Neural cell (in vitro differentiated cells): ENCODE data around the gene MMP25. TPM values are rescaled to one million over a fixed set of nuclear protein-coding genes. Genes with fewer than 3 reads are reported as not detected.

Source experiments
- H2AFZ ChIP-seq: fragments of 200-600, 300-800 bp; sonication (generic), shearing (Covaris generic); 2 replicates; pipeline ENCODE4 v1.6.0; 2014; ENCODE audit warnings: low read depth, mild to moderate bottlenecking, antibody characterized with exemption, low read length, moderate library complexity
- H3F3A ChIP-seq: fragments of 200-600 bp; shearing (Covaris generic); 2 replicates; pipeline ENCODE4 v1.6.1; 2016; ENCODE audit warnings: mild to moderate bottlenecking, moderate library complexity, mixed read lengths, antibody characterized with exemption, low read length; ENCODE audit not compliant: insufficient read depth, poor library complexity, severe bottlenecking
- H3K27ac ChIP-seq: fragments of 200-600, 300-800 bp; sonication (generic), shearing (Covaris generic); 2 replicates; pipeline ENCODE4 v1.5.1; 2014; ENCODE audit warnings: mild to moderate bottlenecking, low read length, moderate library complexity
- H3K27me3 ChIP-seq: fragments of 300-800, 200-600 bp; sonication (generic), shearing (Covaris generic); 2 replicates; pipeline ENCODE4 v1.6.0; 2014; ENCODE audit warnings: mild to moderate bottlenecking, low read depth, low read length, moderate library complexity; ENCODE audit not compliant: insufficient read depth
- H3K36me3 ChIP-seq: fragments of 300-800, 200-600 bp; sonication (generic), shearing (Covaris generic); 2 replicates; pipeline ENCODE4 v1.5.1; 2014; ENCODE audit warnings: mild to moderate bottlenecking, antibody characterized with exemption, low read length, moderate library complexity; ENCODE audit not compliant: insufficient read depth
- H3K4me2 ChIP-seq: fragments of 300-800, 200-600 bp; sonication (generic), shearing (Covaris generic); 2 replicates; pipeline ENCODE4 v1.6.0; 2014; ENCODE audit warnings: mild to moderate bottlenecking, low read length
- H3K4me3 ChIP-seq: fragments of 300-800, 200-600 bp; sonication (generic), shearing (Covaris generic); 2 replicates; pipeline ENCODE4 v1.5.1; 2014; ENCODE audit warnings: mild to moderate bottlenecking, low read length, moderate library complexity
- H3K79me2 ChIP-seq: fragments of 200-600 bp; shearing (Covaris generic); replicated peaks from 2 replicates; pipeline ENCODE4 v1.6.0; 2014; ENCODE audit warnings: mild to moderate bottlenecking, low read length, moderate library complexity; ENCODE audit not compliant: insufficient read depth
- H3K9ac ChIP-seq: fragments of 300-800, 200-600 bp; sonication (generic), shearing (Covaris generic); 2 replicates; pipeline ENCODE4 v1.6.1; 2016; ENCODE audit warnings: mild to moderate bottlenecking, low read length, mixed read lengths
- H3K9me2 ChIP-seq: fragments of 200-600 bp; shearing (Covaris generic); 2 replicates; pipeline ENCODE4 v1.6.1; 2016; ENCODE audit warnings: mild to moderate bottlenecking, low read length, mixed read lengths; ENCODE audit not compliant: insufficient read depth
- H3K9me3 ChIP-seq: fragments of 200-600, 300-800 bp; sonication (generic), shearing (Covaris generic); 2 replicates; pipeline ENCODE4 v1.6.1; 2016; ENCODE audit warnings: mild to moderate bottlenecking, mixed run types, low read length, moderate library complexity, mixed read lengths
- H4K20me1 ChIP-seq: fragments of 200-600 bp; shearing (Covaris generic); 2 replicates; pipeline ENCODE4 v1.6.1; 2016; ENCODE audit warnings: mild to moderate bottlenecking, mixed run types; ENCODE audit not compliant: insufficient read depth
- EP300 ChIP-seq: fragments of 450-650 bp; conservative IDR thresholded peaks from 2 replicates; pipeline ENCODE4 v1.6.1; 2014; ENCODE audit warnings: antibody characterized with exemption, mild to moderate bottlenecking, moderate library complexity; ENCODE audit not compliant: poor library complexity, severe bottlenecking
- EZH2 ChIP-seq: fragments of 200-600, 300-800 bp; shearing (Covaris generic), sonication (generic); IDR thresholded peaks from 2 replicates; pipeline ENCODE4 v1.6.1; 2014; ENCODE audit warnings: antibody characterized with exemption, low read length, borderline replicate concordance, mild to moderate bottlenecking; ENCODE audit not compliant: insufficient read depth, poor library complexity, severe bottlenecking
- MXI1 ChIP-seq: fragments of 450-650 bp; conservative IDR thresholded peaks from 2 replicates; pipeline ENCODE4 v1.6.1; 2014; ENCODE audit warnings: antibody characterized with exemption, mild to moderate bottlenecking; ENCODE audit not compliant: poor library complexity, severe bottlenecking
- POLR2AphosphoS5 ChIP-seq: IDR thresholded peaks from 2 replicates; pipeline ENCODE4 v1.6.1; 2012
- RAD21 ChIP-seq: fragments of 450-650 bp; conservative IDR thresholded peaks from 2 replicates; pipeline ENCODE4 v1.6.1; 2014; ENCODE audit warnings: antibody characterized with exemption, mild to moderate bottlenecking, moderate library complexity
- SMC3 ChIP-seq: fragments of 450-650 bp; conservative IDR thresholded peaks from 2 replicates; pipeline ENCODE4 v1.6.1; 2014; ENCODE audit warnings: antibody characterized with exemption, mild to moderate bottlenecking, moderate library complexity; ENCODE audit not compliant: poor library complexity
- TAF1 ChIP-seq: IDR thresholded peaks from 2 replicates; pipeline ENCODE4 v1.6.1; 2012; ENCODE audit warnings: low read depth
- polyA minus RNA-seq: library from RNA; depleted of rRNA, polyadenylated mRNA; stranded (reverse); fragments of >200 nt; gene quantifications from 2 replicates; pipeline ENCODE4 v1.2.3, GENCODE V29; 2014
- polyA plus RNA-seq: library from polyadenylated mRNA; depleted of rRNA; stranded (reverse); fragments of >200 nt; gene quantifications from 2 replicates; pipeline ENCODE4 v1.2.3, GENCODE V29; 2014
- TF ChIP-seq, protein P1 (sequence below): IDR thresholded peaks from 2 replicates; pipeline ENCODE4 v1.6.1; 2012; ENCODE audit warnings: borderline replicate concordance
- TF ChIP-seq, protein P2 (sequence below): fragments of 450-650 bp; IDR thresholded peaks from 2 replicates; pipeline ENCODE4 v1.5.1; 2014; ENCODE audit warnings: antibody characterized with exemption, mild to moderate bottlenecking, moderate library complexity; ENCODE audit not compliant: poor library complexity, severe bottlenecking

Gene MMP25, protein sequence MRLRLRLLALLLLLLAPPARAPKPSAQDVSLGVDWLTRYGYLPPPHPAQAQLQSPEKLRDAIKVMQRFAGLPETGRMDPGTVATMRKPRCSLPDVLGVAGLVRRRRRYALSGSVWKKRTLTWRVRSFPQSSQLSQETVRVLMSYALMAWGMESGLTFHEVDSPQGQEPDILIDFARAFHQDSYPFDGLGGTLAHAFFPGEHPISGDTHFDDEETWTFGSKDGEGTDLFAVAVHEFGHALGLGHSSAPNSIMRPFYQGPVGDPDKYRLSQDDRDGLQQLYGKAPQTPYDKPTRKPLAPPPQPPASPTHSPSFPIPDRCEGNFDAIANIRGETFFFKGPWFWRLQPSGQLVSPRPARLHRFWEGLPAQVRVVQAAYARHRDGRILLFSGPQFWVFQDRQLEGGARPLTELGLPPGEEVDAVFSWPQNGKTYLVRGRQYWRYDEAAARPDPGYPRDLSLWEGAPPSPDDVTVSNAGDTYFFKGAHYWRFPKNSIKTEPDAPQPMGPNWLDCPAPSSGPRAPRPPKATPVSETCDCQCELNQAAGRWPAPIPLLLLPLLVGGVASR
- polyA plus RNA-seq (not detected in 2 replicates), polyA minus RNA-seq (0.46 TPM in 1 of 2 replicates, not detected in the other)

DNA sequence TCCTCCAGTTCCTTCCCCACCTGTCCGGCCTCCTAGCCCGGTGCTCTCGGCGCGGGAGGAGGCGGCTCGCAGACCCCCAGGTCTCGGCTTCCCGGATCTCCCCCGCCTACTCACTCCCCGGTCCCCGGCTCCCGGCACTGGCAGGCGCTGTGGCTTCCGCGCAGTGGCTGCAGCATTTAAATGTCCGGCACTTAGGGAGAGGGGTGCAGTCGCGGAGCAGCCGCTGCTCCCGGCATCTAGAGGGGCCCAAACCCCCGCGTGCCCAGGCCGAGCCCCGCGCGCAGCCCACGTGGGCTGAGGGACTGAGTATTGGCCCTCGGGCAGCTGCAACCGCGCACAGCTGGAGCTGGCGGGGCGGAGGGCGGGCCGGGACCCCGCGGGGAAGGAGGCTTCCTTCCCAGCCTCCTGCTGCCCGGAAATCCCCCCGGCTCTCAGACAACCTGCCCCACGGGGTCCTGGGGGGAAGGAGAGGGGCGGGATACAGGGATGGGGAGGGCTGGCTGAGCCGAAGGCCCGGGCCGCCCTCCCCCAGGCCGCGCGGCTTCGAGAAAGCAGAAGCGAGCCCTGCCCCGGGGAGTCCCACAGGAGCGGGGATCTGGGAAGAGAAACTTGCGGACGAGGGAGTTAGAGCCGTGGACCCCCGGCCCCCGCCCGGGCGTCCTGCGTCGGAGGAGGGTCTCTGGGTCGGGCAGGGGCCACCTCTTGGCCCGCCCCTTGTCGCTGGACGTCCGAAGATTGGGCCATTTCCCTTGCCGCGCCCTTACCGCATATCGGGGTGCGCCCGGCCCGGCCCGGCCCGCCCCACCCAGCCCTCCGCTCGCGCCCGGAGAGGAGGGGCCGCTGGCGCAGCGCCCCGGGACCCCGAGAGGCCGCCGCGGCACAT lies at the start of gene MMP25:
Gene MMP25 (plus strand): TSS at position 804 of the 883 bp plus-strand sequence. CDS start 357 bp downstream, outside the sequence.
- H3F3A ChIP-seq = no peaks in the 10 kb centered on the region
- peak within 1 kb of the TSS; percentile 49 for H3K4me2 ChIP-seq
- peak within 1 kb of the TSS; percentile 65 for H3K4me3 ChIP-seq
- TF ChIP-seq EZH2 (no peak), TAF1 (no peak), EP300 (no peak), SMC3 (no peak), MXI1 (peak; percentile 25), POLR2AphosphoS5 (peak; percentile 42)
- TF ChIP-seq, protein P1, sequence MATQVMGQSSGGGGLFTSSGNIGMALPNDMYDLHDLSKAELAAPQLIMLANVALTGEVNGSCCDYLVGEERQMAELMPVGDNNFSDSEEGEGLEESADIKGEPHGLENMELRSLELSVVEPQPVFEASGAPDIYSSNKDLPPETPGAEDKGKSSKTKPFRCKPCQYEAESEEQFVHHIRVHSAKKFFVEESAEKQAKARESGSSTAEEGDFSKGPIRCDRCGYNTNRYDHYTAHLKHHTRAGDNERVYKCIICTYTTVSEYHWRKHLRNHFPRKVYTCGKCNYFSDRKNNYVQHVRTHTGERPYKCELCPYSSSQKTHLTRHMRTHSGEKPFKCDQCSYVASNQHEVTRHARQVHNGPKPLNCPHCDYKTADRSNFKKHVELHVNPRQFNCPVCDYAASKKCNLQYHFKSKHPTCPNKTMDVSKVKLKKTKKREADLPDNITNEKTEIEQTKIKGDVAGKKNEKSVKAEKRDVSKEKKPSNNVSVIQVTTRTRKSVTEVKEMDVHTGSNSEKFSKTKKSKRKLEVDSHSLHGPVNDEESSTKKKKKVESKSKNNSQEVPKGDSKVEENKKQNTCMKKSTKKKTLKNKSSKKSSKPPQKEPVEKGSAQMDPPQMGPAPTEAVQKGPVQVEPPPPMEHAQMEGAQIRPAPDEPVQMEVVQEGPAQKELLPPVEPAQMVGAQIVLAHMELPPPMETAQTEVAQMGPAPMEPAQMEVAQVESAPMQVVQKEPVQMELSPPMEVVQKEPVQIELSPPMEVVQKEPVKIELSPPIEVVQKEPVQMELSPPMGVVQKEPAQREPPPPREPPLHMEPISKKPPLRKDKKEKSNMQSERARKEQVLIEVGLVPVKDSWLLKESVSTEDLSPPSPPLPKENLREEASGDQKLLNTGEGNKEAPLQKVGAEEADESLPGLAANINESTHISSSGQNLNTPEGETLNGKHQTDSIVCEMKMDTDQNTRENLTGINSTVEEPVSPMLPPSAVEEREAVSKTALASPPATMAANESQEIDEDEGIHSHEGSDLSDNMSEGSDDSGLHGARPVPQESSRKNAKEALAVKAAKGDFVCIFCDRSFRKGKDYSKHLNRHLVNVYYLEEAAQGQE = no peak
- TF ChIP-seq, protein P2, sequence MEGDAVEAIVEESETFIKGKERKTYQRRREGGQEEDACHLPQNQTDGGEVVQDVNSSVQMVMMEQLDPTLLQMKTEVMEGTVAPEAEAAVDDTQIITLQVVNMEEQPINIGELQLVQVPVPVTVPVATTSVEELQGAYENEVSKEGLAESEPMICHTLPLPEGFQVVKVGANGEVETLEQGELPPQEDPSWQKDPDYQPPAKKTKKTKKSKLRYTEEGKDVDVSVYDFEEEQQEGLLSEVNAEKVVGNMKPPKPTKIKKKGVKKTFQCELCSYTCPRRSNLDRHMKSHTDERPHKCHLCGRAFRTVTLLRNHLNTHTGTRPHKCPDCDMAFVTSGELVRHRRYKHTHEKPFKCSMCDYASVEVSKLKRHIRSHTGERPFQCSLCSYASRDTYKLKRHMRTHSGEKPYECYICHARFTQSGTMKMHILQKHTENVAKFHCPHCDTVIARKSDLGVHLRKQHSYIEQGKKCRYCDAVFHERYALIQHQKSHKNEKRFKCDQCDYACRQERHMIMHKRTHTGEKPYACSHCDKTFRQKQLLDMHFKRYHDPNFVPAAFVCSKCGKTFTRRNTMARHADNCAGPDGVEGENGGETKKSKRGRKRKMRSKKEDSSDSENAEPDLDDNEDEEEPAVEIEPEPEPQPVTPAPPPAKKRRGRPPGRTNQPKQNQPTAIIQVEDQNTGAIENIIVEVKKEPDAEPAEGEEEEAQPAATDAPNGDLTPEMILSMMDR = no peak
- no peaks in the 10 kb centered on the region for H4K20me1 ChIP-seq
- no peaks in the 10 kb centered on the region for H3K79me2 ChIP-seq
- peaks cover 79% of the 10 kb centered on the region for H3K27me3 ChIP-seq
- no peaks in the 10 kb centered on the region for H3K36me3 ChIP-seq
- H2AFZ ChIP-seq = no peak within 1 kb of the TSS
- H3K27ac ChIP-seq = no peak within 1 kb of the TSS
- no peak within 1 kb of the TSS for H3K9ac ChIP-seq
- no peaks in the 10 kb centered on the region for H3K9me2 ChIP-seq
- no peaks in the 10 kb centered on the region for H3K9me3 ChIP-seq

DNA sequence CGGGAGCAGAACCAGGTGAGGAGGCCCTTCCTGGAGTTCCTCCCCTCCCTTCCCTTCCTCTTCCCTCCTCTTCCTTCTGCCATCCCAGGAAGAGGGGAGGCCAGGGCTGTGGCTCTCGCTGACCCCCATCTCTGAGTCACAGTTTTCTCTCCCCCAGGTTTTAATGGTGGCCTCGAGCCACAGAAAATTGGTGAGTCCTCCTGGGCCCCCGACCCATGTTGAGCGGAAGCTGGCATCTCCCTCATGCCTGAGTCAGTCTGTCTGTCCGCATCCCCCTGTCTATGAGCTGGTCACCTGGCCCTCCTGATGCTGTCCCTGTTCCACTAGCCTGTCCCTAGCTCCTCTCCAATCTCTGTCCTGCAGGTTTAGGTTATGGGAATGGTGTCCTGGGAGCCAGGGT lies 46.4 kb upstream of the MMP25 start:
- no peak overlapping the region for H3K4me3 ChIP-seq
- no peaks in the 10 kb centered on the region for H3K9me3 ChIP-seq
- no peaks in the 10 kb centered on the region for H3K36me3 ChIP-seq
- H3K27me3 ChIP-seq = peaks cover 3% of the 10 kb centered on the region
- H3K9me2 ChIP-seq = no peaks in the 10 kb centered on the region
- H2AFZ ChIP-seq = no peak overlapping the region
- H3K9ac ChIP-seq = no peak overlapping the region
- no peaks in the 10 kb centered on the region for H4K20me1 ChIP-seq
- H3K4me2 ChIP-seq = no peak overlapping the region
- H3K79me2 ChIP-seq = no peaks in the 10 kb centered on the region
- no peaks in the 10 kb centered on the region for H3F3A ChIP-seq
- TF ChIP-seq MXI1 (no peak), POLR2AphosphoS5 (no peak), RAD21 (no peak), SMC3 (no peak), EP300 (no peak), TAF1 (no peak), EZH2 (no peak)
- TF ChIP-seq, protein P1 = no peak
- TF ChIP-seq, protein P2 = no peak
- H3K27ac ChIP-seq = no peak overlapping the region
